Panc1 (cell line): ENCODE measurements around the gene TXLNA. TPM values are rescaled to one million over a fixed set of nuclear protein-coding genes. Genes with fewer than 3 reads are reported as not detected.

ENCODE experiments used
- ATAC-seq: fragments of 200-7000 bp; cut with Tn5 transposase; 2 replicates; pipeline ENCODE4 v1.9.1; 2020; ENCODE audit warnings: mild to moderate bottlenecking, moderate library complexity
- BruUV-seq: library from RNA; stranded (reverse); fragments of 400-500 nt; replicated peaks from 2 replicates; lab custom pipeline; 2021; lab: Mats Ljungman, UMichigan
- CTCF ChIA-PET: fragments of 300-600 bp; sonication (Branson Sonifier 250); formaldehyde crosslinking; loops from one replicate; lab custom pipeline; 2022; ENCODE audit warnings: antibody characterized with exemption; lab: Charles Lee
- POLR2A ChIA-PET: fragments of 300-600 bp; sonication (Branson Sonifier 250); formaldehyde crosslinking; loops from one replicate; lab custom pipeline; 2022; ENCODE audit warnings: antibody characterized with exemption; lab: Charles Lee
- DNase-seq: peaks from one replicate; pipeline ENCODE4 v3.0.0-alpha.2; 2010; ENCODE audit warnings: low read depth, low spot score
- H3K27ac ChIP-seq: 2 replicates; pipeline ENCODE4 v1.5.1; 2011; ENCODE audit warnings: mild to moderate bottlenecking, low read length, inconsistent platforms
- H3K27me3 ChIP-seq: fragments of 200-500 bp; sonication (Bioruptor generic); 2 replicates; pipeline ENCODE4 v1.6.0; 2014; ENCODE audit warnings: low read length, inconsistent platforms; ENCODE audit not compliant: control insufficient read depth, insufficient read depth
- H3K36me3 ChIP-seq: fragments of 200-500 bp; sonication (Bioruptor generic); 2 replicates; pipeline ENCODE4 v1.5.1; 2014; ENCODE audit warnings: inconsistent platforms, mild to moderate bottlenecking, low read length, moderate library complexity; ENCODE audit not compliant: control insufficient read depth, insufficient read depth
- H3K4me1 ChIP-seq: 2 replicates; pipeline ENCODE4 v1.5.1; 2011; ENCODE audit warnings: inconsistent platforms, mild to moderate bottlenecking, low read length, moderate library complexity; ENCODE audit not compliant: control insufficient read depth, insufficient read depth
- H3K4me3 ChIP-seq, 2 experiments: 2 replicates each; pipeline ENCODE4 v1.5.1; 2011 to 2012; ENCODE audit warnings: low read depth in 2 of 2, low read length in 2 of 2, mild to moderate bottlenecking in 2 of 2, inconsistent platforms in 1 of 2, moderate library complexity in 1 of 2
- H3K9me3 ChIP-seq: fragments of 200-500 bp; sonication (Bioruptor generic); 2 replicates; pipeline ENCODE4 v1.5.1; 2014; ENCODE audit warnings: low read depth, mild to moderate bottlenecking, inconsistent platforms, low read length, moderate library complexity; ENCODE audit not compliant: control insufficient read depth, insufficient read depth
- CTCF ChIP-seq: fragments of 450-650 bp; IDR thresholded peaks from 2 replicates; pipeline ENCODE4 v1.5.1; 2017; ENCODE audit warnings: mild to moderate bottlenecking
- POLR2AphosphoS5 ChIP-seq: IDR thresholded peaks from 2 replicates; pipeline ENCODE4 v1.6.1; 2012; ENCODE audit warnings: mild to moderate bottlenecking, low read depth, low read length, moderate library complexity
- SIN3A ChIP-seq: IDR thresholded peaks from 2 replicates; pipeline ENCODE4 v1.6.1; 2012; ENCODE audit warnings: low read depth, mild to moderate bottlenecking, low read length, moderate library complexity, borderline replicate concordance; ENCODE audit not compliant: insufficient read depth
- TCF7L2 ChIP-seq: IDR thresholded peaks from 2 replicates; pipeline ENCODE4 v1.6.1; 2011; ENCODE audit warnings: mild to moderate bottlenecking, low read depth, low read length, inconsistent platforms
- in situ Hi-C: cut with HindIII; loops from 2 replicates; pipeline ENCODE4 v1.10.0; 2016; ENCODE audit warnings: low sequenced_read_pairs, low pct_unique_long_range_greater_than_20kb
- intact Hi-C: fragments of 100-400 bp; cut with micrococcal nuclease; formaldehyde crosslinking; loops from one replicate; pipeline ENCODE4 v1.10.0; 2022; ENCODE audit not compliant: unreplicated experiment
- total RNA-seq: library from RNA; stranded (reverse); gene quantifications from one replicate; pipeline ENCODE4 v1.2.1, GENCODE V29; 2021; ENCODE audit not compliant: unreplicated experiment
- TF ChIP-seq, protein P1 (sequence below), 2 experiments: IDR thresholded peaks; 2 replicates each; pipeline ENCODE4 v1.6.1; 2011 to 2012; ENCODE audit warnings: low read depth in 2 of 2, control low read depth in 1 of 2, low read length in 1 of 2, mild to moderate bottlenecking in 1 of 2, moderate library complexity in 1 of 2; ENCODE audit not compliant: insufficient read depth in 1 of 2

Gene TXLNA
- total RNA-seq, 1 experiment from 2014 or later = 115 TPM

DNA sequence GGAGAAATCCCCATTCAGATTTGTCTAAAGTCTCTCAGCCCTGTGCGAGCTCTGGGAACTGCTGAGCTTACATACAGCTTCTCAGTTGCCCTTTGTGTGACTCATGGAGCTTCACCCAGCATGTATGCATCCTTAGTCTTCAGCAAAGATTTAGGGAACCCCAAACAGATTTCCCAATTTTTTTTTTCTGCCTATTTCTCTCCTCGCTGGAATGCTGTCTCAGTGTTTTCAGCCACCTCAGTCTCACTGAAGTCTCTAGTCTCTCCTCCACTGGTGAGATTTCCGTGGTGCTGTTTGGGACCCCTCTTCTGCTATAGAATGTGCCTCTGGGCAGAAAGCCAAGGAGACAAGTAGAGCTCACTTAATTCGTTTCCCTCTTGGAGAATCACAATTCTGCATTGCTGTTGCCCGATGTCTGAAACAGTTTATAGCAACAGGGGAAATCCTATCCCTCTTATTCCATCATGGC, 28.1 kb upstream of the TXLNA start:
- H3K27me3 ChIP-seq = no peaks in the 10 kb centered on the region
- TF ChIP-seq CTCF = no peak
- TF ChIP-seq POLR2AphosphoS5 = no peak
- TF ChIP-seq, protein P1, sequence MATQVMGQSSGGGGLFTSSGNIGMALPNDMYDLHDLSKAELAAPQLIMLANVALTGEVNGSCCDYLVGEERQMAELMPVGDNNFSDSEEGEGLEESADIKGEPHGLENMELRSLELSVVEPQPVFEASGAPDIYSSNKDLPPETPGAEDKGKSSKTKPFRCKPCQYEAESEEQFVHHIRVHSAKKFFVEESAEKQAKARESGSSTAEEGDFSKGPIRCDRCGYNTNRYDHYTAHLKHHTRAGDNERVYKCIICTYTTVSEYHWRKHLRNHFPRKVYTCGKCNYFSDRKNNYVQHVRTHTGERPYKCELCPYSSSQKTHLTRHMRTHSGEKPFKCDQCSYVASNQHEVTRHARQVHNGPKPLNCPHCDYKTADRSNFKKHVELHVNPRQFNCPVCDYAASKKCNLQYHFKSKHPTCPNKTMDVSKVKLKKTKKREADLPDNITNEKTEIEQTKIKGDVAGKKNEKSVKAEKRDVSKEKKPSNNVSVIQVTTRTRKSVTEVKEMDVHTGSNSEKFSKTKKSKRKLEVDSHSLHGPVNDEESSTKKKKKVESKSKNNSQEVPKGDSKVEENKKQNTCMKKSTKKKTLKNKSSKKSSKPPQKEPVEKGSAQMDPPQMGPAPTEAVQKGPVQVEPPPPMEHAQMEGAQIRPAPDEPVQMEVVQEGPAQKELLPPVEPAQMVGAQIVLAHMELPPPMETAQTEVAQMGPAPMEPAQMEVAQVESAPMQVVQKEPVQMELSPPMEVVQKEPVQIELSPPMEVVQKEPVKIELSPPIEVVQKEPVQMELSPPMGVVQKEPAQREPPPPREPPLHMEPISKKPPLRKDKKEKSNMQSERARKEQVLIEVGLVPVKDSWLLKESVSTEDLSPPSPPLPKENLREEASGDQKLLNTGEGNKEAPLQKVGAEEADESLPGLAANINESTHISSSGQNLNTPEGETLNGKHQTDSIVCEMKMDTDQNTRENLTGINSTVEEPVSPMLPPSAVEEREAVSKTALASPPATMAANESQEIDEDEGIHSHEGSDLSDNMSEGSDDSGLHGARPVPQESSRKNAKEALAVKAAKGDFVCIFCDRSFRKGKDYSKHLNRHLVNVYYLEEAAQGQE (IDR thresholded peaks at IDR 0.05; ENCODE audit: insufficient read depth in 1 of 2, low read depth in 2 of 2, low read length in 1 of 2) = no peak
- TF ChIP-seq SIN3A = no peak
- CTCF ChIA-PET = no interaction called here
- no TSS peak for BruUV-seq
- DNase-seq (no peak), ATAC-seq (peak; percentile 73)
- POLR2A ChIA-PET = interaction anchor here (0.7 kb wide), 1 partner anchor 30 kb away, joined by 3 read pairs; no protein-coding TSS in a partner anchor
- intact Hi-C loops = no loop called here
- no peak overlapping the region for H3K4me3 ChIP-seq
- peak overlapping the region; percentile 31 for H3K27ac ChIP-seq
- H3K9me3 ChIP-seq = no peaks in the 10 kb centered on the region
- no peaks in the 10 kb centered on the region for H3K36me3 ChIP-seq
- in situ Hi-C loops = no loop called here
- H3K4me1 ChIP-seq = peaks cover 6% of the 10 kb centered on the region; the same call in 1 of the 2 replicates

DNA sequence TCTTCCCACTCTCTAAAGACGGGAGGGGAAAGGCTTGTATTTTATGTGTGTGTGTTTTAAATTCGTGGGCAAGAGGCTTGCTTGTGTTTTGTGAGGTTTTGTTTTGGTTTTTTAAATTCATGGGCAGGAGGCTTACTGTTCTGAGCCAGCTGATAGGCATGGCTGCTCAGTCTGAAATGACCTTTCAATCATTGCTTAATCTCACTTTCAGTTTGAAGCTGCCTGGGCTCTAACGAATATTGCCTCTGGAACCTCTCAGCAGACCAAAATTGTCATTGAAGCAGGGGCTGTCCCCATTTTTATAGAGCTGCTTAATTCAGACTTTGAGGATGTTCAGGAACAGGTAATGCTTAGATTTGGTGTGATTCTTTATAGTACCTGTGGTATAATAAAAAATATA, 20.3 kb upstream of the TXLNA start:
- CTCF ChIA-PET = no interaction called here

More for the DNA sequence above, 20.3 kb upstream of the TXLNA start:
- intact Hi-C loops = no loop called here
- no peaks in the 10 kb centered on the region for H3K27me3 ChIP-seq
- no peak overlapping the region for H3K4me3 ChIP-seq
- in situ Hi-C loops = no loop called here
- no peak for TF ChIP-seq SIN3A
- TF ChIP-seq, protein P1 (IDR thresholded peaks at IDR 0.05; ENCODE audit: insufficient read depth in 1 of 2, low read depth in 2 of 2, low read length in 1 of 2) = no peak
- no peak for TF ChIP-seq CTCF
- no peak for TF ChIP-seq TCF7L2
- TF ChIP-seq POLR2AphosphoS5 = no peak
- POLR2A ChIA-PET = no interaction called here
- BruUV-seq = no TSS peak
- no peaks in the 10 kb centered on the region for H3K4me1 ChIP-seq
- ATAC-seq (no peak), DNase-seq (no peak)
- H3K27ac ChIP-seq = no peak overlapping the region
- peaks cover 33% of the 10 kb centered on the region for H3K36me3 ChIP-seq
- H3K9me3 ChIP-seq = no peaks in the 10 kb centered on the region
